WTC11 (cell line): Measurements from ENCODE around the gene FGF14. TPM values are rescaled to one million over a fixed set of nuclear protein-coding genes. Genes with fewer than 3 reads are reported as not detected.

Experiments used
- ATAC-seq: fragments of 200-7000 bp; cut with Tn5 transposase; 2 replicates; pipeline ENCODE4 v1.10.0; 2021; ENCODE audit warnings: mild to moderate bottlenecking, moderate library complexity
- CTCF ChIA-PET: fragments of 300-600 bp; sonication (Branson Sonifier 250); formaldehyde crosslinking; loops from one replicate; lab custom pipeline; 2021; ENCODE audit warnings: antibody characterized with exemption; lab: Charles Lee
- POLR2A ChIA-PET: fragments of 350-600 bp; sonication (Branson Sonifier 250); formaldehyde crosslinking; loops from one replicate; lab custom pipeline; 2021; ENCODE audit warnings: antibody characterized with exemption; lab: Charles Lee
- DNase-seq: peaks from one replicate; pipeline ENCODE4 v3.0.0; 2021; ENCODE audit warnings: low spot score
- H3K27ac Mint-ChIP-seq: 2 replicates; pipeline ENCODE4 v1.8.0; 2021; ENCODE audit warnings: mixed read lengths
- H3K27me3 Mint-ChIP-seq: 2 replicates; pipeline ENCODE4 v1.8.0; 2021; ENCODE audit warnings: low read depth, mild to moderate bottlenecking, moderate library complexity, mixed read lengths
- H3K36me3 Mint-ChIP-seq: 2 replicates; pipeline ENCODE4 v1.8.0; 2021; ENCODE audit warnings: mixed read lengths
- H3K4me1 Mint-ChIP-seq: 2 replicates; pipeline ENCODE4 v1.8.0; 2022; ENCODE audit warnings: mixed read lengths
- H3K4me3 Mint-ChIP-seq: 2 replicates; pipeline ENCODE4 v1.8.0; 2021; ENCODE audit warnings: mild to moderate bottlenecking, moderate library complexity, mixed read lengths
- H3K9me3 Mint-ChIP-seq: 2 replicates; pipeline ENCODE4 v1.8.0; 2021; ENCODE audit warnings: mixed read lengths
- CBFB ChIP-seq: sonication (generic); formaldehyde crosslinking; IDR thresholded peaks from 2 replicates; pipeline ENCODE4 v1.8.1; 2022; ENCODE audit warnings: mild to moderate bottlenecking, low read depth, missing genetic modification reagents
- CREB1 ChIP-seq: sonication (generic); formaldehyde crosslinking; IDR thresholded peaks from 2 replicates; pipeline ENCODE4 v1.8.0; 2023; ENCODE audit warnings: mild to moderate bottlenecking, missing genetic modification reagents
- FOXJ3 ChIP-seq: sonication (generic); formaldehyde crosslinking; IDR thresholded peaks from 2 replicates; pipeline ENCODE4 v1.9.0; 2021; ENCODE audit warnings: missing genetic modification reagents, mild to moderate bottlenecking, borderline replicate concordance
- JUN ChIP-seq: sonication (generic); formaldehyde crosslinking; IDR thresholded peaks from 2 replicates; pipeline ENCODE4 v1.8.0; 2023; ENCODE audit warnings: mild to moderate bottlenecking, missing genetic modification reagents
- KAT7 ChIP-seq: sonication (generic); formaldehyde crosslinking; IDR thresholded peaks from 2 replicates; pipeline ENCODE4 v1.8.1; 2023; ENCODE audit warnings: missing genetic modification reagents, mild to moderate bottlenecking, borderline replicate concordance
- MYBL2 ChIP-seq: sonication (generic); formaldehyde crosslinking; IDR thresholded peaks from 2 replicates; pipeline ENCODE4 v1.8.1; 2023; ENCODE audit warnings: mild to moderate bottlenecking, moderate library complexity, missing genetic modification reagents
- TEAD4 ChIP-seq: sonication (generic); formaldehyde crosslinking; IDR thresholded peaks from 2 replicates; pipeline ENCODE4 v1.8.0; 2022; ENCODE audit warnings: mild to moderate bottlenecking, missing genetic modification reagents
- ZNF138 ChIP-seq: sonication (generic); formaldehyde crosslinking; conservative IDR thresholded peaks from 2 replicates; pipeline ENCODE4 v1.8.1; 2022; ENCODE audit warnings: mild to moderate bottlenecking, moderate library complexity, missing genetic modification reagents
- ZNF396 ChIP-seq: fragments of 250-450 bp; sonication (Bioruptor Pico); IDR thresholded peaks from 2 replicates; pipeline ENCODE4 v1.8.0; 2021; ENCODE audit warnings: mild to moderate bottlenecking, moderate library complexity, borderline replicate concordance
- ZNF423 ChIP-seq: fragments of 250-450 bp; sonication (Bioruptor Pico); IDR thresholded peaks from 2 replicates; pipeline ENCODE4 v2.1.2; 2022; ENCODE audit warnings: mild to moderate bottlenecking, moderate library complexity
- total RNA-seq: library from RNA; stranded (reverse); gene quantifications from 3 replicates; pipeline ENCODE4 v1.2.3, GENCODE V29; 2021
- TF ChIP-seq, protein P1 (sequence below): sonication (generic); formaldehyde crosslinking; IDR thresholded peaks from 2 replicates; pipeline ENCODE4 v1.8.1; 2023; ENCODE audit warnings: mild to moderate bottlenecking, missing genetic modification reagents
- TF ChIP-seq, protein P2 (sequence below): fragments of 200-600 bp; IDR thresholded peaks from 2 replicates; pipeline ENCODE4 v1.8.0; 2022; ENCODE audit warnings: antibody characterized with exemption
- TF ChIP-seq, protein P3 (sequence below): fragments of 250-450 bp; sonication (Bioruptor Pico); IDR thresholded peaks from 2 replicates; pipeline ENCODE4 v2.1.2; 2022; ENCODE audit warnings: mild to moderate bottlenecking, moderate library complexity
- TF ChIP-seq, protein P4 (sequence below): sonication (generic); formaldehyde crosslinking; IDR thresholded peaks from 2 replicates; pipeline ENCODE4 v1.8.0; 2022; ENCODE audit warnings: mild to moderate bottlenecking, missing genetic modification reagents
- TF ChIP-seq, protein P5 (sequence below): sonication (generic); formaldehyde crosslinking; IDR thresholded peaks from 2 replicates; pipeline ENCODE4 v1.8.0; 2022; ENCODE audit warnings: mild to moderate bottlenecking, missing genetic modification reagents
- TF ChIP-seq, protein P6 (sequence below): sonication (generic); formaldehyde crosslinking; IDR thresholded peaks from 2 replicates; pipeline ENCODE4 v1.8.1; 2023; ENCODE audit warnings: mild to moderate bottlenecking, missing genetic modification reagents
- TF ChIP-seq, protein P7 (sequence below): sonication (generic); formaldehyde crosslinking; IDR thresholded peaks from 2 replicates; pipeline ENCODE4 v1.8.1; 2022; ENCODE audit warnings: mild to moderate bottlenecking, missing genetic modification reagents, moderate library complexity, borderline replicate concordance
- TF ChIP-seq, protein P8 (sequence below): sonication (generic); formaldehyde crosslinking; IDR thresholded peaks from 2 replicates; pipeline ENCODE4 v1.8.0; 2022; ENCODE audit warnings: mild to moderate bottlenecking, missing genetic modification reagents
- TF ChIP-seq, protein P9 (sequence below): sonication (generic); formaldehyde crosslinking; conservative IDR thresholded peaks from 2 replicates; pipeline ENCODE4 v1.8.1; 2023; ENCODE audit warnings: mild to moderate bottlenecking, low read depth, missing genetic modification reagents, moderate library complexity

Gene FGF14
- total RNA-seq, 1 experiment from 2014 or later: 0.28 TPM

DNA sequence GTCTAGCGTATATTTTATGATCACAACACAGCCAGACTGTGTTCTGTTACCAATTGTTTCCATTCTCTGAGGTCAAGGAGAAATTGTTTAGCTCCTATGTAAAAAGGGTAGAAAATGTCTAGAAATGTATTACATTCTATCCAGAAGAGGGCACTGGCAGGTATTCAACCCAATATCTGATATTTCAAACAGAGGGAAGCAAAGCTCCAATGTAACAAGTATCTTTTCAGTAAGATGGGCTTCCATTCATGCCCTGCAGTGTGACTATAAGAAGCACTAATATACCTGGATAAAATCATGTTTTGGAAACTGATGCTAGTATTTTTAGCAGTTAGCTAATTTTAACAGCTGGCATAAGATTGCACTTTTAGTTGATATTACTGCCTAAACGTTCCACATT lies 312.7 kb downstream of the FGF14 start:
- TF ChIP-seq, protein P1, sequence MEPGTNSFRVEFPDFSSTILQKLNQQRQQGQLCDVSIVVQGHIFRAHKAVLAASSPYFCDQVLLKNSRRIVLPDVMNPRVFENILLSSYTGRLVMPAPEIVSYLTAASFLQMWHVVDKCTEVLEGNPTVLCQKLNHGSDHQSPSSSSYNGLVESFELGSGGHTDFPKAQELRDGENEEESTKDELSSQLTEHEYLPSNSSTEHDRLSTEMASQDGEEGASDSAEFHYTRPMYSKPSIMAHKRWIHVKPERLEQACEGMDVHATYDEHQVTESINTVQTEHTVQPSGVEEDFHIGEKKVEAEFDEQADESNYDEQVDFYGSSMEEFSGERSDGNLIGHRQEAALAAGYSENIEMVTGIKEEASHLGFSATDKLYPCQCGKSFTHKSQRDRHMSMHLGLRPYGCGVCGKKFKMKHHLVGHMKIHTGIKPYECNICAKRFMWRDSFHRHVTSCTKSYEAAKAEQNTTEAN (CRISPR knock-in tag): no peak
- TF ChIP-seq, protein P2, sequence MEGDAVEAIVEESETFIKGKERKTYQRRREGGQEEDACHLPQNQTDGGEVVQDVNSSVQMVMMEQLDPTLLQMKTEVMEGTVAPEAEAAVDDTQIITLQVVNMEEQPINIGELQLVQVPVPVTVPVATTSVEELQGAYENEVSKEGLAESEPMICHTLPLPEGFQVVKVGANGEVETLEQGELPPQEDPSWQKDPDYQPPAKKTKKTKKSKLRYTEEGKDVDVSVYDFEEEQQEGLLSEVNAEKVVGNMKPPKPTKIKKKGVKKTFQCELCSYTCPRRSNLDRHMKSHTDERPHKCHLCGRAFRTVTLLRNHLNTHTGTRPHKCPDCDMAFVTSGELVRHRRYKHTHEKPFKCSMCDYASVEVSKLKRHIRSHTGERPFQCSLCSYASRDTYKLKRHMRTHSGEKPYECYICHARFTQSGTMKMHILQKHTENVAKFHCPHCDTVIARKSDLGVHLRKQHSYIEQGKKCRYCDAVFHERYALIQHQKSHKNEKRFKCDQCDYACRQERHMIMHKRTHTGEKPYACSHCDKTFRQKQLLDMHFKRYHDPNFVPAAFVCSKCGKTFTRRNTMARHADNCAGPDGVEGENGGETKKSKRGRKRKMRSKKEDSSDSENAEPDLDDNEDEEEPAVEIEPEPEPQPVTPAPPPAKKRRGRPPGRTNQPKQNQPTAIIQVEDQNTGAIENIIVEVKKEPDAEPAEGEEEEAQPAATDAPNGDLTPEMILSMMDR: no peak
- TF ChIP-seq MYBL2: no peak
- TF ChIP-seq CBFB (CRISPR knock-in tag): no peak
- TF ChIP-seq, all 79 proteins: peak for 0
- no peaks in the 10 kb centered on the region for H3K4me1 Mint-ChIP-seq
- ChIA-PET CTCF (interaction anchor here (0.8 to 1.6 kb wide), 7 partner anchors 9 to 944 kb away, joined by 3 to 4 read pairs (median 3); no protein-coding TSS in a partner anchor), POLR2A (interaction anchor here (0.7 kb wide), 1 partner anchor 635 kb away, joined by 3 read pairs; no protein-coding TSS in a partner anchor)
- H3K27ac Mint-ChIP-seq: no peak overlapping the region
- H3K9me3 Mint-ChIP-seq: no peaks in the 10 kb centered on the region
- no peaks in the 10 kb centered on the region for H3K36me3 Mint-ChIP-seq
- H3K27me3 Mint-ChIP-seq: no peaks in the 10 kb centered on the region
- no peak overlapping the region for H3K4me3 Mint-ChIP-seq
- ATAC-seq: no peak
- DNase-seq: no peak

DNA sequence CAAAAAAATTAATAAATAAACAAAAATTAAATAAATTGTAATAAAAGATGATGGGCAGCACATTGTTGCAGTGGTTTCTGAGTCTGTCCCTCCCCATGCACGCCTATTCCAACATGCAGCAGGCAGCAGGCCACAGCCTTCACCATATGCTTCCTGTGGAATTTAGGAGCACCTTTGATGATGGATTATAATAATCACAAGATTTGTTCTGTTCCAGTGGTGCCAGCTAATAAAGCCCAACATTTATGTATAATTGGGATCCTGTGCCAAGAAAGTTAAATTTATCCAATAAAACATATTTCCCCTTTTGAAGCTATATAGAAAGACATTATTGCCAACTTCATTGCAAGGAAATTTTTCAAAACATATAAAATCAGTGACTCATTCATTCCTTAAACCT lies 328.6 kb downstream of the FGF14 start:
- Mint-ChIP-seq H3K27ac (no peak overlapping the region), H3K4me3 (no peak overlapping the region), H3K9me3 (peaks cover 7% of the 10 kb centered on the region), H3K36me3 (no peaks in the 10 kb centered on the region), H3K27me3 (no peaks in the 10 kb centered on the region), H3K4me1 (peaks cover 10% of the 10 kb centered on the region)
- TF ChIP-seq CREB1: no peak
- TF ChIP-seq JUN: no peak
- TF ChIP-seq, protein P3, sequence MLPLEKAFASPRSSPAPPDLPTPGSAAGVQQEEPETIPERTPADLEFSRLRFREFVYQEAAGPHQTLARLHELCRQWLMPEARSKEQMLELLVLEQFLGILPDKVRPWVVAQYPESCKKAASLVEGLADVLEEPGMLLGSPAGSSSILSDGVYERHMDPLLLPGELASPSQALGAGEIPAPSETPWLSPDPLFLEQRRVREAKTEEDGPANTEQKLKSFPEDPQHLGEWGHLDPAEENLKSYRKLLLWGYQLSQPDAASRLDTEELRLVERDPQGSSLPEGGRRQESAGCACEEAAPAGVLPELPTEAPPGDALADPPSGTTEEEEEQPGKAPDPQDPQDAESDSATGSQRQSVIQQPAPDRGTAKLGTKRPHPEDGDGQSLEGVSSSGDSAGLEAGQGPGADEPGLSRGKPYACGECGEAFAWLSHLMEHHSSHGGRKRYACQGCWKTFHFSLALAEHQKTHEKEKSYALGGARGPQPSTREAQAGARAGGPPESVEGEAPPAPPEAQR: no peak
- TF ChIP-seq TEAD4 (CRISPR knock-in tag): no peak
- TF ChIP-seq, protein P4, sequence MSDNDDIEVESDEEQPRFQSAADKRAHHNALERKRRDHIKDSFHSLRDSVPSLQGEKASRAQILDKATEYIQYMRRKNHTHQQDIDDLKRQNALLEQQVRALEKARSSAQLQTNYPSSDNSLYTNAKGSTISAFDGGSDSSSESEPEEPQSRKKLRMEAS: no peak
- no peak for TF ChIP-seq ZNF423
- TF ChIP-seq, protein P5, sequence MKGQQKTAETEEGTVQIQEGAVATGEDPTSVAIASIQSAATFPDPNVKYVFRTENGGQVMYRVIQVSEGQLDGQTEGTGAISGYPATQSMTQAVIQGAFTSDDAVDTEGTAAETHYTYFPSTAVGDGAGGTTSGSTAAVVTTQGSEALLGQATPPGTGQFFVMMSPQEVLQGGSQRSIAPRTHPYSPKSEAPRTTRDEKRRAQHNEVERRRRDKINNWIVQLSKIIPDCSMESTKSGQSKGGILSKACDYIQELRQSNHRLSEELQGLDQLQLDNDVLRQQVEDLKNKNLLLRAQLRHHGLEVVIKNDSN (CRISPR knock-in tag): no peak
- no peak for TF ChIP-seq FOXJ3 (CRISPR knock-in tag)
- TF ChIP-seq, protein P6, sequence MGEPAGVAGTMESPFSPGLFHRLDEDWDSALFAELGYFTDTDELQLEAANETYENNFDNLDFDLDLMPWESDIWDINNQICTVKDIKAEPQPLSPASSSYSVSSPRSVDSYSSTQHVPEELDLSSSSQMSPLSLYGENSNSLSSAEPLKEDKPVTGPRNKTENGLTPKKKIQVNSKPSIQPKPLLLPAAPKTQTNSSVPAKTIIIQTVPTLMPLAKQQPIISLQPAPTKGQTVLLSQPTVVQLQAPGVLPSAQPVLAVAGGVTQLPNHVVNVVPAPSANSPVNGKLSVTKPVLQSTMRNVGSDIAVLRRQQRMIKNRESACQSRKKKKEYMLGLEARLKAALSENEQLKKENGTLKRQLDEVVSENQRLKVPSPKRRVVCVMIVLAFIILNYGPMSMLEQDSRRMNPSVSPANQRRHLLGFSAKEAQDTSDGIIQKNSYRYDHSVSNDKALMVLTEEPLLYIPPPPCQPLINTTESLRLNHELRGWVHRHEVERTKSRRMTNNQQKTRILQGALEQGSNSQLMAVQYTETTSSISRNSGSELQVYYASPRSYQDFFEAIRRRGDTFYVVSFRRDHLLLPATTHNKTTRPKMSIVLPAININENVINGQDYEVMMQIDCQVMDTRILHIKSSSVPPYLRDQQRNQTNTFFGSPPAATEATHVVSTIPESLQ (CRISPR knock-in tag): no peak
- TF ChIP-seq, protein P7, sequence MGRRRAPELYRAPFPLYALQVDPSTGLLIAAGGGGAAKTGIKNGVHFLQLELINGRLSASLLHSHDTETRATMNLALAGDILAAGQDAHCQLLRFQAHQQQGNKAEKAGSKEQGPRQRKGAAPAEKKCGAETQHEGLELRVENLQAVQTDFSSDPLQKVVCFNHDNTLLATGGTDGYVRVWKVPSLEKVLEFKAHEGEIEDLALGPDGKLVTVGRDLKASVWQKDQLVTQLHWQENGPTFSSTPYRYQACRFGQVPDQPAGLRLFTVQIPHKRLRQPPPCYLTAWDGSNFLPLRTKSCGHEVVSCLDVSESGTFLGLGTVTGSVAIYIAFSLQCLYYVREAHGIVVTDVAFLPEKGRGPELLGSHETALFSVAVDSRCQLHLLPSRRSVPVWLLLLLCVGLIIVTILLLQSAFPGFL (CRISPR knock-in tag): no peak
- TF ChIP-seq, protein P2: no peak
- no peak for TF ChIP-seq ZNF138 (CRISPR knock-in tag)
- no peak for TF ChIP-seq KAT7 (CRISPR knock-in tag)
- TF ChIP-seq, protein P8, sequence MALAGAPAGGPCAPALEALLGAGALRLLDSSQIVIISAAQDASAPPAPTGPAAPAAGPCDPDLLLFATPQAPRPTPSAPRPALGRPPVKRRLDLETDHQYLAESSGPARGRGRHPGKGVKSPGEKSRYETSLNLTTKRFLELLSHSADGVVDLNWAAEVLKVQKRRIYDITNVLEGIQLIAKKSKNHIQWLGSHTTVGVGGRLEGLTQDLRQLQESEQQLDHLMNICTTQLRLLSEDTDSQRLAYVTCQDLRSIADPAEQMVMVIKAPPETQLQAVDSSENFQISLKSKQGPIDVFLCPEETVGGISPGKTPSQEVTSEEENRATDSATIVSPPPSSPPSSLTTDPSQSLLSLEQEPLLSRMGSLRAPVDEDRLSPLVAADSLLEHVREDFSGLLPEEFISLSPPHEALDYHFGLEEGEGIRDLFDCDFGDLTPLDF (CRISPR knock-in tag): no peak
- TF ChIP-seq ZNF396 (CRISPR knock-in tag): no peak
- TF ChIP-seq, protein P9, sequence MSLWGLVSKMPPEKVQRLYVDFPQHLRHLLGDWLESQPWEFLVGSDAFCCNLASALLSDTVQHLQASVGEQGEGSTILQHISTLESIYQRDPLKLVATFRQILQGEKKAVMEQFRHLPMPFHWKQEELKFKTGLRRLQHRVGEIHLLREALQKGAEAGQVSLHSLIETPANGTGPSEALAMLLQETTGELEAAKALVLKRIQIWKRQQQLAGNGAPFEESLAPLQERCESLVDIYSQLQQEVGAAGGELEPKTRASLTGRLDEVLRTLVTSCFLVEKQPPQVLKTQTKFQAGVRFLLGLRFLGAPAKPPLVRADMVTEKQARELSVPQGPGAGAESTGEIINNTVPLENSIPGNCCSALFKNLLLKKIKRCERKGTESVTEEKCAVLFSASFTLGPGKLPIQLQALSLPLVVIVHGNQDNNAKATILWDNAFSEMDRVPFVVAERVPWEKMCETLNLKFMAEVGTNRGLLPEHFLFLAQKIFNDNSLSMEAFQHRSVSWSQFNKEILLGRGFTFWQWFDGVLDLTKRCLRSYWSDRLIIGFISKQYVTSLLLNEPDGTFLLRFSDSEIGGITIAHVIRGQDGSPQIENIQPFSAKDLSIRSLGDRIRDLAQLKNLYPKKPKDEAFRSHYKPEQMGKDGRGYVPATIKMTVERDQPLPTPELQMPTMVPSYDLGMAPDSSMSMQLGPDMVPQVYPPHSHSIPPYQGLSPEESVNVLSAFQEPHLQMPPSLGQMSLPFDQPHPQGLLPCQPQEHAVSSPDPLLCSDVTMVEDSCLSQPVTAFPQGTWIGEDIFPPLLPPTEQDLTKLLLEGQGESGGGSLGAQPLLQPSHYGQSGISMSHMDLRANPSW (CRISPR knock-in tag): no peak
- CTCF ChIA-PET: interaction anchor here (0.9 kb wide), 1 partner anchor 18 kb away, joined by 5 read pairs; no protein-coding TSS in a partner anchor
- POLR2A ChIA-PET: no interaction called here
- no peak for DNase-seq
- no peak for ATAC-seq
